OCI-LY3 (cell line): ENCODE data around the gene CD24.
A peak's percentile ranks its signal among the peaks of the same experiment; 100 is the strongest.
"Not testable (repeated sequence)": the region's sequence is repeated elsewhere in the genome, so short reads cannot be mapped to it uniquely, and the experiment has no call there.

Source experiments
- H2AFZ ChIP-seq: fragments of 200-600, 300-600 bp; shearing (Covaris generic); 2 replicates; pipeline ENCODE4 v1.6.0; 2014; ENCODE audit warnings: antibody characterized with exemption, low read depth, low read length
- H3K27ac ChIP-seq: fragments of 200-600, 300-600 bp; sonication (generic); 2 replicates; pipeline ENCODE4 v1.5.1; 2014; ENCODE audit warnings: mild to moderate bottlenecking, low read length, moderate library complexity, mixed read lengths
- H3K27me3 ChIP-seq: fragments of 200-600, 300-600 bp; sonication (generic); 2 replicates; pipeline ENCODE4 v1.6.1; 2014; ENCODE audit warnings: low read depth, low read length, mixed read lengths
- H3K36me3 ChIP-seq: fragments of 200-600, 300-600 bp; sonication (generic); replicated peaks from 2 replicates; pipeline ENCODE3; 2014; ENCODE audit warnings: low read depth, low read length, mixed read lengths
- H3K4me1 ChIP-seq: fragments of 300-600, 200-600 bp; sonication (generic); 2 replicates; pipeline ENCODE4 v1.6.1; 2014; ENCODE audit warnings: low read length, mixed read lengths
- H3K4me2 ChIP-seq: fragments of 200-600, 300-600 bp; sonication (generic); 2 replicates; pipeline ENCODE4 v1.6.1; 2014; ENCODE audit warnings: low read length, mixed read lengths
- H3K4me3 ChIP-seq: fragments of 300-600, 200-600 bp; sonication (generic); 2 replicates; pipeline ENCODE4 v1.5.1; 2014; ENCODE audit warnings: antibody characterized with exemption, mild to moderate bottlenecking, low read length, moderate library complexity
- H3K79me2 ChIP-seq: fragments of 300-600, 200-600 bp; shearing (Covaris generic); 2 replicates; pipeline ENCODE4 v1.6.1; 2014; ENCODE audit warnings: mild to moderate bottlenecking, low read length, mixed read lengths
- H3K9ac ChIP-seq: fragments of 300-600, 200-600 bp; shearing (Covaris generic); 2 replicates; pipeline ENCODE4 v1.6.0; 2014; ENCODE audit warnings: mild to moderate bottlenecking, low read length, moderate library complexity
- H3K9me3 ChIP-seq: fragments of 200-600, 300-600 bp; shearing (Covaris generic); 2 replicates; pipeline ENCODE4 v1.6.1; 2014; ENCODE audit warnings: low read length, mixed read lengths; ENCODE audit not compliant: insufficient read depth
- H4K20me1 ChIP-seq: fragments of 200-600, 300-600 bp; sonication (generic); 2 replicates; pipeline ENCODE4 v1.6.1; 2016; ENCODE audit warnings: low read length, mixed read lengths; ENCODE audit not compliant: insufficient read depth
- CTCF ChIP-seq: fragments of 200-600, 300-600 bp; sonication (generic); IDR thresholded peaks from 2 replicates; pipeline ENCODE4 v1.5.1; 2014; ENCODE audit warnings: antibody characterized with exemption, low read length, low read depth
- EZH2phosphoT487 ChIP-seq: fragments of 200-600 bp; shearing (Covaris generic); IDR thresholded peaks from 2 replicates; pipeline ENCODE4 v1.6.1; 2018; ENCODE audit warnings: antibody characterized with exemption, mixed run types, low read depth

Gene CD24

GRCh38 chr6:106974336-106974998 is at the start of gene CD24:
Gene CD24, minus strand, starts transcription at chr6:106974729. Its CDS starts 83 bp downstream, at chr6:106974646.
- Histone ChIP-seq H3K4me2 (peak within 1 kb of the TSS; percentile 93), H3K27ac (peak within 1 kb of the TSS; percentile 44), H2AFZ (peak within 1 kb of the TSS; percentile 60; the same call in 1 of the 2 replicates), H3K4me3 (peak within 1 kb of the TSS; percentile 98), H3K36me3 (no peaks in the 10 kb centered on the region), H3K9me3 (no peaks in the 10 kb centered on the region), H3K9ac (peak within 1 kb of the TSS; percentile 79), H3K79me2 (peaks cover 21% of the 10 kb centered on the region), H3K4me1 (peaks cover 13% of the 10 kb centered on the region), H4K20me1 (peaks cover 10% of the 10 kb centered on the region; the same call in 1 of the 2 replicates), H3K27me3 (no peaks in the 10 kb centered on the region; the same call in 1 of the 2 replicates)
- TF ChIP-seq CTCF (no peak), EZH2phosphoT487 (no peak)

GRCh38 chr6:107021446-107022185 is 47.1 kb upstream of the CD24 start:
- Histone ChIP-seq H3K9me3 (no peaks in the 10 kb centered on the region), H3K4me3 (no peak overlapping the region), H3K4me2 (no peak overlapping the region), H3K9ac (no peak overlapping the region), H3K27ac (no peak overlapping the region), H2AFZ (no peak overlapping the region), H3K79me2 (no peaks in the 10 kb centered on the region), H3K36me3 (no peaks in the 10 kb centered on the region), H3K27me3 (no peaks in the 10 kb centered on the region), H3K4me1 (peaks cover 5% of the 10 kb centered on the region), H4K20me1 (no peaks in the 10 kb centered on the region)
- TF ChIP-seq CTCF (no peak), EZH2phosphoT487 (no peak)

GRCh38 chr6:107020239-107020638 is 45.7 kb upstream of the CD24 start:
- H3K79me2 ChIP-seq: no peaks in the 10 kb centered on the region
- no peaks in the 10 kb centered on the region for H3K36me3 ChIP-seq
- no peak overlapping the region for H2AFZ ChIP-seq
- H4K20me1 ChIP-seq: no peaks in the 10 kb centered on the region
- no peak overlapping the region for H3K4me3 ChIP-seq
- TF ChIP-seq EZH2phosphoT487 (no peak), CTCF (no peak)
- no peaks in the 10 kb centered on the region for H3K9me3 ChIP-seq
- no peak overlapping the region for H3K27ac ChIP-seq
- no peak overlapping the region for H3K9ac ChIP-seq
- no peaks in the 10 kb centered on the region for H3K27me3 ChIP-seq
- H3K4me2 ChIP-seq: no peak overlapping the region
- H3K4me1 ChIP-seq: peaks cover 5% of the 10 kb centered on the region

- H3K4me1 ChIP-seq, H3K9me3 ChIP-seq, H3K36me3 ChIP-seq, H3K9ac ChIP-seq, H4K20me1 ChIP-seq, H3K79me2 ChIP-seq, H3K4me3 ChIP-seq, H3K27ac ChIP-seq, H3K4me2 ChIP-seq, H2AFZ ChIP-seq, H3K27me3 ChIP-seq: not testable (repeated sequence)
Observed at GRCh38 chr6:107019628-107020027, 45.1 kb upstream of the CD24 start.
